GM20000 (cell line): ENCODE data around the gene DNAH1.
A peak's percentile ranks its signal among the peaks of the same experiment; 100 is the strongest.
"Not testable (repeated sequence)": the region's sequence is repeated elsewhere in the genome, so short reads cannot be mapped to it uniquely, and the experiment has no call there.

ENCODE experiments used
- DNase-seq: peaks from one replicate; pipeline ENCODE4 v3.0.0; 2012; ENCODE audit warnings: low spot score
- TF ChIP-seq, protein P1 (sequence below): IDR thresholded peaks from 2 replicates; pipeline ENCODE4 v1.5.1; 2012; ENCODE audit warnings: mild to moderate bottlenecking, control low read depth; ENCODE audit errors: extremely low read depth, missing control alignments

DNAH1 gene

DNA sequence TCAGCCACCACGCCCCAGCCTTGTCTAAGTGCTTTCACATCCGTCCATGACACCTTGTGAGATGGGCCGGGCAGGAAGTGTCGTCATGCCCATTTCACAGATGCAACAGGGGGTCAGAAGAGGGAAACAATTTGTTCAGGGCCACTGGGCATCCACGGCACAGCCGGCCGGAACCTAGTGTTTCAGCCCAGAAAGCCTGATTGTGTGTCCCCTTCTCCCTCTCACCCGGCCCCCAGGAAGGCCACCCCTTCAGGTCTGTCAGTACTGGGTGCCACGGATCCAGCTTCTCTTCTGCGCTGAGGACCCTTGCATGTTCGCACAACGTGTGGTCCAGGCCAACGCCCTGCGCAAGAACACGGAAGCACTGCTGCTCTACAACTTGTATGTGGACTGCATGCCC lies 15.8 kb downstream of the DNAH1 start:
- TF ChIP-seq, protein P1, sequence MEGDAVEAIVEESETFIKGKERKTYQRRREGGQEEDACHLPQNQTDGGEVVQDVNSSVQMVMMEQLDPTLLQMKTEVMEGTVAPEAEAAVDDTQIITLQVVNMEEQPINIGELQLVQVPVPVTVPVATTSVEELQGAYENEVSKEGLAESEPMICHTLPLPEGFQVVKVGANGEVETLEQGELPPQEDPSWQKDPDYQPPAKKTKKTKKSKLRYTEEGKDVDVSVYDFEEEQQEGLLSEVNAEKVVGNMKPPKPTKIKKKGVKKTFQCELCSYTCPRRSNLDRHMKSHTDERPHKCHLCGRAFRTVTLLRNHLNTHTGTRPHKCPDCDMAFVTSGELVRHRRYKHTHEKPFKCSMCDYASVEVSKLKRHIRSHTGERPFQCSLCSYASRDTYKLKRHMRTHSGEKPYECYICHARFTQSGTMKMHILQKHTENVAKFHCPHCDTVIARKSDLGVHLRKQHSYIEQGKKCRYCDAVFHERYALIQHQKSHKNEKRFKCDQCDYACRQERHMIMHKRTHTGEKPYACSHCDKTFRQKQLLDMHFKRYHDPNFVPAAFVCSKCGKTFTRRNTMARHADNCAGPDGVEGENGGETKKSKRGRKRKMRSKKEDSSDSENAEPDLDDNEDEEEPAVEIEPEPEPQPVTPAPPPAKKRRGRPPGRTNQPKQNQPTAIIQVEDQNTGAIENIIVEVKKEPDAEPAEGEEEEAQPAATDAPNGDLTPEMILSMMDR: no peak
- DNase-seq: no peak

DNA sequence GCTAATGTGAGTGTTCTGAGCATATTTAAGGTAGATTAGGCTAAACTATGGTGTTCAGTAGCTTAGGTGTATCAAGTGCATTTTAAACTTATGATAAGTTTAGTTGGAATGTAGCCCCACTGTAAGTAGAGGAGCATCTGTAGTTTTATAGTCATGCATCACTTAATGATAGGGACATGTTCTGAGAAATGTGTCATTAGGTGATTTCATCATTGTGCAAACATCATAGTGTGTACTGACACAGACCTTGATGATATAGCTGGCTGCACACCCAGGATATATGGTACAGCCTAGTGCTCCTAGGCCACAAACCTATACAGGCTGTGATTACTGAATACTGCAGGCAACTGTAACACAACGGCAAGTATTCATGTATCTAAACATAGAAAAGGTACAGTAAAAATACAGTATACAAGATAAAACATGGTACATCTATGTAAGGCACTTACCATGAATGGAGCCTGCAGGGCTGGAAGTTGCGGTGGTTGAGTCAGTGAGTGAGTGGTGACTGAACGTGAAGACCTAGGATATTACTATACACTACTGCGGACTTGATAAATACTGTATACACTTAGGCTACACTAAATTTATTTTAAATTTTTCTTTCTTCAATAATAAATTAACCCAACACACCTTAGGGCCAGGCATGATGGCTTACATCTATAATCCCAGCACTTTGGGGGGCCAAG lies 17.9 kb downstream of the DNAH1 start:
- TF ChIP-seq, protein P1: no peak
- DNase-seq: no peak

DNA sequence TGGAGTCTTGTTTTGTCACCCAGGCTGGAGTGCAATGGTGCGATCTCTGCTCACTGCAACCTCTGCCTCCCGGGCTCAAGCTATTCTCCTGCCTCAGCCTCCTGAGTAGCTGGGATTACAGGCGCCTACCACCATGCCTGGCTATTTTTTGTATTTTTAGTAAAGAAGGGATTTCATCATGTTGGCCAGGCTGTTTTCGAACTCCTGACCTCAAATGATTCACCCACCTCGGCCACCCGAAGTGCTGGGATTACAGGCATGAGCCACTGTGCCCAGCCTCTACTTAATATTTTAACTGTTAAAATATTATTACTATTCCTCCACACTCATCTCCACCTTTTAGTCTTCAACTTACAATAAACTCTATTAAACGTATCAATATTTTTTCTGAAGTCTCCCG lies 22.0 kb downstream of the DNAH1 start:
- not testable (repeated sequence) for DNase-seq

DNA sequence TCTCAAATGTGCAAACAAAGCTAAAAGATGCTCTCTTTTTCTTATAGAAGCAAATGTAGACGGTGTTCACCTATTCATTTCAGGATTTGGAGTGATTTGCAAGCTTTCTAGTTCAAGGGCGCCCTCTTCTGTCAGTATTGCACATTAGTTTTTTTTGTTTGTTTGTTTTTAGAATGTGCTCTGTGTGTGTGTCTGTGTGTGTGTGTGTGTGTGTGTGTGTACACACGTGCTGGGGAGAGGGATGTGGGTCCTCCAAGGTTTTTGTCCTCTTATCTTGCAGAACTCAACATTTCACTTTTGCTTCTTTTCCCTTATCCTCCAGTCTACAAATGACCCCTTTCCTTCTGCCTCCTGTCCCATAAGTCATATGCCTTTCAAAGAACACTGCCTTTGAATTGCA lies 23.5 kb downstream of the DNAH1 start:
- DNase-seq: peak; percentile 74
- TF ChIP-seq, protein P1: peak; percentile 36

DNA sequence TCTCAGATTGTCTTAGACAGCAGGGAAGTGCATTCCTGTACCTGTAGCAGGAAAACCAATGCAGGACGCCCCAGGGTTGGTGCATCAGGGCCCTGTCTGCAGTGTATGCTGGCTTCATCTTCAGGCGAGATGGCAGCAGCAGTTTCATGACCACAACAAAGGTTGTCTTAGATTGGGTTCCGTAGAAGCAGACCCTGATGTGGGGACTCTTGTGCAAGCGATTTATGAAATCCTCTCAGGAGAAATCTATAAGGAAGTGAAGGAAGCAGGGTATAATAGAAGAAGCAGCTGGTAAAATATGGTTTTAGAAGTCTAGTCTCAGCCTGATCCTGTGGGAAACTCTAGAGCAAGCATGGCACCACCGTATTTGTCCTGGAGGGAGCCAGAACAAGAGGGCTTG lies 25.0 kb downstream of the DNAH1 start:
- no peak for DNase-seq
- TF ChIP-seq, protein P1: no peak

DNA sequence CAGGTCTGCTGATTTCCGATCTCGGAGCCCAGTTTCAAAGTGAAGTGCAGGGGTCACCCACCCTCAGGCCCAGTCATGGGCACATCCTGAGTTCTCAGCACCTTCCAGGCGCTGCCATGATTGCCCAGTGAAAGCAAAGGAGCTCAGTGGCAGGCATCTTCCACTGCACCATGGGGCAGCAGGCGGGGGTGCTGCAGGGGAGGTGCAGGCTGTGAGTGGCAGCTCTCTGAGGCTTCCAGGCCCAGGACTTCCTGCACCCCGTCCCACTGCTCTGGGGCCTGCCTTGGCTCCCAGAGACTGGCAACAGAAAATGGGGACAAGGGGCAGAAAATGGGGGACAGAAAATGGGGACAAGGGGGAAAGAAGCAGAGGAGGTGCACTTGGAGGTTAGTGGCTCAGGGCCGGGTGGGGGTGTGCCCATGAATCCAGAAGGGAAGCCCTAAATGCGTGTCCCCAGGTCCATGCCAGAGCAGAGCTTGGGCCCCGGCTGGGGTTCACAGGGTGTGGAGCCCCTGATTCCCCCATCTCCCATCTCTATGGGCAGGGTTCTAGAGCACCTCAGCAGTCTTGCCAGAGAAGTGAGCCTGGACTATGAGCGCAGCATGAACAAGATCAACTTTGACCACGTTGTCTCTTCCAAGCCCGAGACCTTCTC lies 28.0 kb downstream of the DNAH1 start:
- no peak for DNase-seq
- TF ChIP-seq, protein P1: no peak

DNA sequence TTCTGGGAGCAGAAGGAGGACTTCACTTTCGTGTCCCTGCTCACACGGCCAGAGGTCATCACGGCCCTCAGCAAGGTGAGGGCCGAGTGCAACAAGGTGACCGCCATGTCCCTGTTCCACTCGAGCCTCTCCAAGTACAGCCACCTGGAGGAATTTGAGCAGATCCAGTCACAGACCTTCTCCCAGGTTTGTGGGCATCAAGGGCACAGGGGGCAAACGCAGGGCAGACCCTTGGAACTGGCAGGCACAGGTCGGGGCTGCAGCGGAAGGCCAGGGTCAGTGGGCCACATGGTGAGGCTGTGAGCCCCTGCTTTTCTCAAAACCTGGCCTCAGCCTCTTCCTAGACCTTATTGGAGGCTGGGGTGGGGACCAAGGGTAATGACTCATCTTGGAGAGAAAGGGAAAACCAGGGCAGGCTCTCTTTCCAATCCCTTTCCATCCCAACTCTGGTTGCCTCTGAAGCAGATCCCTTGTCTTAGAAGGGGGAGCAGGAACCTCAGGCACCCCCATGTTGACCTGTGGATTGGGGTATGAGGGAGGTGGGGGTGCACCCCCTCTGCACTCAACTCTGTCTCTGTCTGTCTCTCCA lies 29.5 kb downstream of the DNAH1 start:
- TF ChIP-seq, protein P1: no peak
- DNase-seq: no peak
